Activated T-cell treated with anti-CD3 and anti-CD28 coated beads, Interleukin-2, amount 50 U/mL, for 48 hours (primary cell): Measurements from ENCODE around the gene AOPEP.

ENCODE experiments used
- DNase-seq, 2 experiments: peaks; one replicate each; pipeline ENCODE4 v3.0.0-alpha.2; 2020

The AOPEP gene

DNA sequence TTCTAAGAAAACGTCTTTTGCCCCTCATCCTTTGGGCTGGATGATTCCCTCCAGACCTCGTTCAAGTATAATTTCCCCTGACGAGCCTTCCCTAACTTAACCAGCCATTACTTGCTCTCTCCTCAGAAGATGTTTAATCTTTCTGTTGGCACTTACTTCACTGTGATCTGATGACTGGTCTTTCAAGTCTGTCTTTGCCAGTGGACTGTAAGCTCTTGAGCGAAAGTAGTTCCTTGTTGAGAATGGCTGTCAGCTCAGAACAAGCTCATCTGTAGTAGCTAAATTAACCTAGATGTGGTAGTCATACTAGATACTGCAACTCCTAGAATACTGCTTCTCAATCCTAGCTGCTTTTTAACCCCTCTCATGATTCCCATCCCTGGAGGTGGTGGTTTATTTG, 125.0 kb downstream of the AOPEP start:
- no peak for DNase-seq

DNA sequence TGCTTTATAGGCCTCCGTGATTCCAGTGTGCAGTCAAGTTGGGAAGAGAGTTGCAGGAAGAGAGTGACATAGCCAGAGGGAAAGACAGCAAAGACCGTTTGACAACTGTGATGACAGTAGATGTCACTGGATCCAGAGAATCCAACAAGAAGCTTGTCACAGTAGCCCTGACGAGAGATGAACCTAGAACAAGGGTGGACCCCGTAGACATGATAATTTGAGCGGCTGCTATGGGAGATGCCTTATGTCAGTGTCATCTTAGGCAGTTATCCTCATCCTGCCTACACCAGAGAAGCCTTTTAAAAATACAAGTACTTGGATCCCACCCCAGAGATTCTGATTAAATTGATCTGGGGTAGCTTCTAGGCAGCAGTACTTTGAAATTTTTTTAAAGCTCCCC, 125.4 kb downstream of the AOPEP start:
- no peak for DNase-seq

DNA sequence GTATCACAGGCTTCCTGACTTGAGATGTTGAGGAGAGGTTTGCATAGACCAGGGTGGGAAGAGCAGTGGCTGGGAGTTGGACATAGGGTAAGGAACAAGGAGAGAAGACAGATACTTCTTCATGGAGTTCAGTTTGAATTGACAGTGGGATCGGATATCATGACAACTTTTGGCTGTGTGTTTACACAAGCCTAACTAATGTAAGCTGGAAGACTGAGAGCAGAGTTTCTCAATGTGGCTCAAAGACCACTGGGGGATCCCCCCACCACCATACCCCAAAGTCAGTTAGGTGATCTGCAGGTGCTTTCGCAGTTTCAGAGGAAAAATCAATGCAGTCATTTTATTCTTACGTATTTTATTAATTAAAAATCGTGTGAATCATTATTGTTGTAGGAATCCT, 125.9 kb downstream of the AOPEP start:
- DNase-seq = no peak

DNA sequence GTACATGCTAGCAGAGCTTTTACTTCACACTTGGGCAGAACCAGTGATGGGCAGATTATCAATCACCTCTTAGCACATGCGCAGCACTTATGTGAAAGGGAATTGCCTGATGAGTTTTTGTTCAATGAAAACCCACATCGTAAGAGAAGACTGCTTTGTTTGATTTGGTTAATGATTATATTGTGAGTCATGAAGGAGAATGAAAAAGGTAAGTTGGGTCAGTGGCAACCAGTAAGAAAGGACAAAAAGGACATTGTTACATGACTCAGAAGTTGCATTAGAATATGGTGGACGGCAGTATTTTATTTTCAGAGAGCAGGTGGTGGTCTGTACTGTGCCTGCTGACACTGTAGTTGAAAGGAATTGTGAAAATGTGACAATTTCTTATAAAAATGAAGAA, 127.4 kb downstream of the AOPEP start:
- DNase-seq = no peak

DNA sequence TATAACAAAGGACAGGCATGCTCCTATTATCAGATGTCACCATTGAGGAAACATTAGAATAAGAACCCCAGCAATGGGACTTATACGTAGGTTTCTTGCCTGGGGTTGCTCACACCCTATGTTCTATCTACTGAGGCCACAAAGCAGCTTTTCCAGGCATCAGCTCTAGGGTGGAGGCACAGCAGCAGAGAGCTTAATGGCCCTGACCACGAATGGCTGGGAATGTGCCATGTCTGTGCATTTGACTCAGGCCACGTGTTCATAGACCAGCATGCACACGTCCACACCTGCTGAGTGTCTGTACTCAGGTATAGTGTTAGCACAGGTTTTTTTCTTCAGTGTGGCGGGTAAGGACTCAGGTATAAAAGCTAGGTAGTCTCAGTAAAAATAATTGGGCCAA, 129.4 kb downstream of the AOPEP start:
- no peak for DNase-seq

DNA sequence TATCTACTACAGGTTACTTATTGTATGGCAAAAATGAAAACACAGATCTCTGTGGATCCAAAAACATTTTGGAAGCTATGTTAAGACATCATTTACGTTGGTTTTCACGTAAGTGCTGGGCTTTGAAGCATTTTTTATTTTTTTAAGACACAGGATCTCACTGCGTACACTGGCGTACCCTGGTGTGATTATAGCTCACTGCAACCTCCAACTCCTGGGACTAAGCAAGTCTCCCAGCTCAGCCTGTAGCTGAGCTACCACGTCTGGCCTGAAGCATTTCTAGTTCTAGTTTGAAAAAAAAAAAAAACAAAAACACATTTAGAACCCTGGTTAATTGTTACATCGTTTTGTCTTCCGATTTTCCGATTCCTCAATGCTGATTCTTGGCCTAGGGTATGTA, 131.3 kb downstream of the AOPEP start:
- DNase-seq = no peak

DNA sequence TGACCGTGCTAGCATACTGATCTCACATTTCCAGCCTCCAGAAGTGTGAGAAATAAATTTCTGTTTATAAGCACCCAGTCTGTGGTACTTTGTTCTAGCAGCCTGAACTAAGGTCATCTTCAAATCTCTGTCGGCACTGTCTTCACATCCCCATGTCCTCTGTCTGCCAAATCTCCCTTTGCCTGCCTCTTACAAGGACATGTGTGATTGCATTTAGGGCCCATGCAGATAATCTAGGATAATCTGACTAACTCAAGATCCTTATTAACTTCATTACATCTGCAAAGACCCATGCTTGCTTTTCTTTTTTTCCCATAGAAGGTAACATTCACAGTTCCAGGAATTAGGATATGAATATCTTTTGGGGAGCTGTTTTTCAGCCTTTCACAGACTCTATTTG, 132.7 kb downstream of the AOPEP start:
- DNase-seq = no peak

DNA sequence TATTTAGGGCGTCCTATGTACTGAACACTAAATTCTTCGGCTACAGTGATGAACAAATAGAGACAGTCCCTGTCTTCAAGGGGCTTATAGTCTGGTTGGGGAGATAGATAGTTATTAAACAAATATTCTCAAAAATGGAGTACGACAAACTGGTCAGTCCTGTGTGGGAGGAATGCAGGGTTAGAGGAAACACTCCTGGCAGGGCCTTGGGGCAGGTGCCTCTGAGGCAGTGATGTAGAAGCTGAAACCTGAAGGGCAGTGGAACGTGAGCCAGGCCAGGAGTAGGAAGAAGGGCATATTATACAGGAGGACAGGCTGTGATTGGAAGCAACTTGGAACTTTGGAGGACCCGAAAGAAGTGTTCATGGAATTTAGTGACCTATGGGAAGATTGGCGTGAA, 133.4 kb downstream of the AOPEP start:
- no peak for DNase-seq

DNA sequence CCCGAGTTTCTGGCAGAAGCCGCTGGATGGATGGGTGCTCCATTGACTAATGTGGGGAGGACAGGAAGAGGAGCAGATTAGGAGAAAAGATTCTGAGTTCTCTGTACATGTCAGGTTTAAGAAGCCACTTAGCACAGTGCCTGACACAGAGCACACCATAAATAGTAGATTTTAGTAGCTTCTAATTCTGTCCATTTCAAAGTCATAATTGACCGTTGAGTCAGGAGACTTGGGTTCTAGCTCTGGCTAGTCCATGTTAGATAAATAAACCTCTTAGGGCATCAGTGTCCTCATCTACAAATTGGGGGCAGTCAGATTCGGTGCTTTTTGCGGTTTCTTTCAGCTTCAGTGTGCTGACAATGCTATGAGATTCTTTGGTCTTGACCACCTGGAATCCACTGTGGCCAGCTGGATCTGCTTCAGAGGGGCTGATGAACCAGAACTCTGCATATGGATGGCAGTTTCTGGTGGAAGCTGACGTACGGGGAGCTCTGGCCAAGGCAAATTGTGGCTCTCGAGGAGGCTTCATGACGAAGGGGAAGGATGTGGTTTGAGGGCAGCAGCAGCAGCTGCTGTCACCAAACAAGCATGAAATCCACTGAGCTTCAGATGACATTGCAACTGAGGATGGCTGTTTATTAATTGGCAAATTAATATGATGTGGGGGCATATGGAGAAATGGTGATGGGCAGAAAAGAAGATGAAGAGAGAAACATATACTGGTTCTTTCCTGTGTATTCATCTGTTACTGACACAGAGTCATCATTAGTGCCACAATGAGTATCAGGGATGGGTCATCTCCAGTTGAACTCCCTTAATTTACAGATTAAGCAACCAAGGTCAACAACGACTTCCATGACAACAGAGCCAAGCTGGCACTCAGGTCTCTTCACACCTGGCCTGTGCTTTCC, 134.4 kb downstream of the AOPEP start:
- DNase-seq = peak; percentile 69 to 71

DNA sequence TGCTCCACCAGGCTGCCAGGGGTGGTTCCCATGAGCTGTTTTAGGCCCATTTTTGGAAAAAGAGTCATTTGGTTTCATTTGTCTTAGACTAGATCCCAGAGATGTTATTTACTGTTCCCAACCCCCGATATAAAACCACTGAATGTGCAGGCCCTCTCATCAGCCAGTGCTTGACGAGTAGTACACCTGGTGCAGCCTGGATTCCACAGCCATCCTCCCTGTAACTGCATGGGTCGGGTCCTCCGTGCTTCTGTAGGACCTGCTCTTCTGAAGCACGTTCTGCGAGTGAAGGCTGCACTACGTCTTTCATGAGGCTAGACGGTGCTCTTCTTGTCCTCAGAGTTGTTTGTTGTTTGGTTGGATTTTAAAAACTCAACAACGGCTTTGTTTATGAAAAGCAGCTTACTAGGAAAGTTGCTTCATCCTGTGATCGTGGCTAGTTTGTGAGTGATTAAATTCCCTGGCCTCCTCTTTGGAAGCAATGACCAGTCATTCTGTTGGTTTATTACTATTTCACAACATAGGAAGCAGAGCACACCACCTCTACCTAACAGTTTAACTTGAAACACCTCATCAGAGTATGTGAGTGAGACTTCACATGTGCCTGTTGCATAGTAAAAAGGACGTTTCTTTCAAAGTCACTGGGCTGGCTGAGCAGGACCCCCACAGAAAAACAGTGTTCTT, 135.2 kb downstream of the AOPEP start:
- DNase-seq = peak in 1 of 2 experiments; percentile 29

DNA sequence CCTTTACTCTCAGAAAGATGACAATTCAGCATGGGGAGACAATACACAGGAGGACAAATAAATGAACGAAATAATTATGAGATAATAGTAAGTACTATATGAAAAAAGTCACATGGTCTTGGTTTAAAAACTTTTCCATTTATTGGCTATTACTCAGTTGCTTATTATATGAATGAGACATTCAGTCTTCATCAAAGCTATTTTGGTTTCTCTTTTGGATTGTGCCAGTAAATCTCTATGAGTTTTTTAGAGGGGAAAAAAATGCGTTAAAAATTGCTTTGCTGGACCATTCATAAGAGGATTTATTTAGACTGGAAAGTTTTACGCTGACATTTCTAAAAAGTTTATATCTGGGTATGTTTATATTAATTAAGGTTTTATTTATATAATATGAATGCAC, 137.7 kb downstream of the AOPEP start:
- DNase-seq = no peak

DNA sequence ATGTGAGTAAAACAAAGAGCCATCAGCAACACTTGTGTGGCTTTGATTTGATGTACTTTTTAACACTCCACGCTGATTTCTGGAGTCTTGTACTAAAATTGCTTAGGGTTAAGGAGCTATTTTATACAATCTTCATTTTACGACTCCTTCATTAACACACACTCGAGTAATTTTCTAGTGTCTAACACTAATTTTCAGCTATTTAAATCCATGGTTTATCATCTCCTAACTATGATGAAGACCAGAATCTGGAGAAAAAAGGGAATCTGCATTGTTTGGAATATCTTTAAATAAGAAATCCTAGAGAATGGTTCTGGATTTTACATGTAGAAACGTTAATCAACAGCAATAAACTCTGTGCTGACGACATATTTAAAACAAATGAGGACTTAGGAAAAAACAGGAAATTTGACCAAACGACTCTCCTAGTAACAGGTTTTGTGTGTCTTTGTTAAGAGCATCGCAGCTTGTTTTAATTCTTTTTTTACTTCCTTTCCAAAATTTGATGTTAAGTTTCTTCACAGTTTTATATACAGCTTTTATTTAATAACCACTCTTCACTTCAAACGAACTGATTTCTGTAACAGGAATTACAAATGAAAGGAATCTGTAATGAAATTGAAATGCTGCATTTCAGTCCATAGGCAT, 138.5 kb downstream of the AOPEP start:
- no peak for DNase-seq

DNA sequence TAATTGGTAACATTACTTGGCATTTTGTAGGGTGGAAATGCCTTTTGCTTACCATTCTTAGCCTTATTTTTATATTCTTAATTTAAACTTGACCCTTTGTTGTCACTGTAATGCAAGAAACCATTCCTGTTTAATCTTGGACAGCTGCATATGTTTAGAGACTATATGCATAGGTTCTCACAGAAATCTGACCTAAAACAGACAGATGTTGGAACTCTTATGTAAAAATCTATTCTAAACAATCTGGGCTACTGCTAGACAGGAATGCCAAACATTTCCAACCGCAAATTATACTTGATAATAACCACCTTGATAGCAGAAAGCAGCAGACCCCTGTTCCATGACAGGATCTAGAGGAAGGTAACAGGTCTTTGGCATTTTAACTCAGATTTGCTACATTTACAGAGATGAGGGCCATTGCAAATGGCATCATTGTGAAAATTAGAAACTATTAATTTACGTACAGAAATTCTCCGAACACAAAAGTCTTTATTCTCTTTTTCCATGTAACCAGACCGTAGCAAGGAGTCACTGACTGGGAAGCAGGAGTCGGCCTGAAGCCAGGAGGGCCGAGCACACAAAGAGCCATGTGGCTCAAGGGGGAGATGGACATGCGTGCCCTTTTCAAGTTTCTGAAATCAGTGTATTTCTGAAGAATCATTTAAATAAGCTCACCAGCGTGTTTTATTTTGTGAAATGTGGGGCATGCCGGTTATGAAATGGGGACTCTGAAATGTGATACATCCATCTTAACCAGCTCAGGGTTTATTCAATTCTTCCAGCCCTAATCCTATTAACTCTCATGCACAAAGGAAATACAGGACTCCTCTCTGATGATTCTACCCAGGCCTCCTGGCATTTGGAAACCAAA, 139.3 kb downstream of the AOPEP start:
- DNase-seq = no peak

DNA sequence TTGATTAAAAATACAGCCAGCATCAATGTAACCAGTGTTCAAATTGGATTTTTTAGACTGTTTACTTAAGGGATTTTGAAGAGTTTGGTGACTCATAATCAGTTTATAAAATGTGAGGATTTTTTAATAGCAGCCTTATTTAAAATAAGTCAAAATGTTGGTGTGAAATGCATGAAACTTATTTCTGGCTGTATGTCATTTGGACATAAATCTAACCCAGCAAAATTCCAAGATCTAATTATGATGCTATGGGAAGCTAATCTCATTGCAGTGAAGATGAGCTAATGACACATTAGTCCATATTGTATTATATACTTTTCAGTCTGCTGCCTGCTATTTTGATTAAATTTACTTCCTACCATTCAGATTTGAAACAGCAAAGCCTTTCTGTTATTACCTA, 140.3 kb downstream of the AOPEP start:
- DNase-seq = no peak

DNA sequence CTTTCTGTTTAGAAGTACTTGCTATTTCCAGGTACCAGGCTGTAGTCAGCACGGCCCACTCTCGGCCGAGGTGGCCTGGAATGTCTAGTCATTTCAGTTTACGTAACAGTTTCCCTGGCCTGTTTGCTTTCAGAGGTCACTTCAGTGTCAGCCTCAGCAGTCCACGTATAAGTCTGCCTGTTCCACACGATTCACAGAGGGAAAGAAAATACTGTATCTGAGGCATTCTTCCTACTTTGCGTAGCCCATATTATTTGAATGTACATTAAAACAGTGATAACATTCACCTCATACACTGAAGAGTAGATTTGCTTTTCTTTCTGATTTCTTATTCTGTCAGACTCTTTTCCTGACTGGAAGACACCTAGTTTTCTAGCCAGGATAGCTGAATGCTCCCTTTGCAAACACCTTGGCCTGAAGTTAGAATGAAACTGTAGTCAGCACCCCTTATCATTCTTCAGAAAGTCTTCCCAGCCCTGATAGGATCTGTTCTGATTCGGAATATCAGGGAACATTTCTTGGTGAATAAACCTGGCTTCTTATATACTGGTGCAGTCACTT, 140.9 kb downstream of the AOPEP start:
- no peak for DNase-seq

DNA sequence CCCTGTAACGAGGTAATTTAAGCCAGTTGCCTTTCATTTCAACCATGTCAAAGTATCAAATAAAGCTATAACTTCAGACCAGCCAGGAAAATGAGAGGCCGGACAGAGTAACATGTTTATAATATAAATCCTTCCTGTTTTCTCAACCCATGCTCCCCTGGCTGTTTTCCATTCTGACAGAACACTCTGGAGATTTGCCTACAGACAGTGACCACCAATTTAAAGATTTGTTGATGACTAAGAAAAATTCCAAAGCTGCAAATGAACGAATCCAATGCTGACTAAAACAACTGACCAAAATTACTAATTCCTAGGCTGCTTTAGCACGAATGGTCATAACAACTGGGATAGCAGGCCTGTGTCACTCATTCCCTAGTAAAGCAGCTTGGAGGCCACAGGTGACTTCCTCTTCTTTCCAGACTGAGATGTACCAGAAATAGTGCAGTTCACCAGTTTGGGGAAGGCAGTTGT, 141.4 kb downstream of the AOPEP start:
- DNase-seq = no peak

DNA sequence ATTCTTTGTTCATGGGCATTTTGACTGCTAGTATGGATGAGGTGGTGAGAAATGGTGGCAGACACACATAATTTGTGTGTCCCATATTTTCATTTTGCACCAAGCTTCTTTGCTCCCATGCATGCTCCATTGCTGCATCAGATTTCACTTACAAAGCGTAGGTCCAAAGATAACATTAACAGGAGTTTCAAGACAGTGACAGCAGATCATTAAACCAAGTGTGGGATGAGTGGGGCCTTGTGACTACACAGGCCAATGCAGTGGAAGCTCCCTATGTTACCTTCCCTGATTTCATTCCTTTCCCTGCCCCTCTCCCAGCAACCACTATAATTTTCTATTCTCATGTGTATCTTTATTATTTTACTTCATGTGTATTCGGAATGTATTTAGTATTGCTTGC, 142.0 kb downstream of the AOPEP start:
- DNase-seq = no peak

DNA sequence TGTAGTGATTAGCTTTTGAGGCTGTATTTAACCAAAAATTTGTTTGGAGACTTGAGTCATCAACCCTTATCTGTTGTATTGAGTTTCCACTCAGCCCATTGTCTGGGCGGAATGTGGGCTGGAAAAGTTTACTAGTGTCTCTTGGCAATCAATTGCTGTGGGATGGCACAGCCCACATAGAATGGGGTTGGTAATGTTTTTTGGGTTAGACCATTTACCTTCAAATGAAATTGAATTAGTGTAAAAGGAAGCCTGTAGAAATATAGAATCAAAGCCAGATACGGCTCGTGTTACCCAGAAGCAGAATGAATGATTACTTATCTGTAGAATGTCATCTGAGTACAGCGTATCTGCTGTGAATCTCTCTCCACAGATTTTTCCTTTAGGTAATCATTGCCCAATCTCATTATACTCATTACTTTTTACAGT, 142.9 kb downstream of the AOPEP start:
- peak; percentile 26 to 35 for DNase-seq

DNA sequence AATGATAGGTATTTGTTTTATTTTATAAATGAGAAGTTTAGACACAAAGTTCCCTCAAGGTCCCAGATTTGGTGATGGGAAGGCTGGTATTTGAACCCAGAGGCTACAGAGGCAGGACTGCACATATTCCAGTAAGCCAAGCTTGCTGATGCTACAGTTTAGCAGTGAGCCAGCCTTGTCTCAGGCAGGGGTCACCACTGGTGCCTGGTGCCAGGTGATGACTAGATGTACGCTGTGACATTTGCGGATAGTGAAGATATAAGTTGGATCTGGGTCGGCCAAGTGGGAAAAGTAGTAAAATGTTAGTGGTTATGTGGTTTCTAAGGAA, 143.9 kb downstream of the AOPEP start:
- no peak for DNase-seq

DNA sequence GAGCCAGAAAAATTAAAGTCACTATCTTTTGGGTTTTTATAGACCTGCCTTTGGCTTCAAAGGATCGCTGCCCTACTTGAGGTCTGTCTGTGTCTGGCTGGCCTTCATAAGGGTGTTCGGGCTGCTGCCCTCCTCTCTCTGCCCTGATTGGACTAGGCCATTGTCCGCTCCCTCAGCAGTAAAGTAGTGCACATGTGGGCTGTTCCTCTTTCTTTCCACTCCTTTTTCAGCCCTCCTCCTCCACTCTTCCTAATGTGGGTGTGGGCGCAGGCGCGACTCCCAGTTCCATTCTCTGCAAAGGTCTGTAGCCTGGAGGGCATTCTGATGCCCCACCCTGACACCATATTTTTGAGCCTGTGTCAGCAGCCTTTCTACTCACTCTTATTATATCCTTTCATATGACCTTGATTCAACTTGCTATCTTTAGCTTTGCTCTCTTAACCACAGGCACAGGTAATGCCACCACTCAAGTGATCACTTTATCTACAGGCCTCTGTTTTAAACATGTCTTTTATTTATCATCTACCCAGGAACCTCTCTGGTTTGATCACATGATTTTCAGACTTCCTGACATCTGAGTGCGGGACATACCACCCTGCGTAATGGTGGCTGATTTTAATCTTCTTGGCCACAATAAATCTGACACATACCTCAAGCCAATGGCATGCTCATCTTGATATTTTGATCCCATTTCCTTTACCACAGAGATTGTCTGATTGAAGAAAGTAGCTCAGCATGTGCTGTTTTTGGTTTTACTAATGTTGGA, 144.5 kb downstream of the AOPEP start:
- DNase-seq = peak; percentile 37 to 38

DNA sequence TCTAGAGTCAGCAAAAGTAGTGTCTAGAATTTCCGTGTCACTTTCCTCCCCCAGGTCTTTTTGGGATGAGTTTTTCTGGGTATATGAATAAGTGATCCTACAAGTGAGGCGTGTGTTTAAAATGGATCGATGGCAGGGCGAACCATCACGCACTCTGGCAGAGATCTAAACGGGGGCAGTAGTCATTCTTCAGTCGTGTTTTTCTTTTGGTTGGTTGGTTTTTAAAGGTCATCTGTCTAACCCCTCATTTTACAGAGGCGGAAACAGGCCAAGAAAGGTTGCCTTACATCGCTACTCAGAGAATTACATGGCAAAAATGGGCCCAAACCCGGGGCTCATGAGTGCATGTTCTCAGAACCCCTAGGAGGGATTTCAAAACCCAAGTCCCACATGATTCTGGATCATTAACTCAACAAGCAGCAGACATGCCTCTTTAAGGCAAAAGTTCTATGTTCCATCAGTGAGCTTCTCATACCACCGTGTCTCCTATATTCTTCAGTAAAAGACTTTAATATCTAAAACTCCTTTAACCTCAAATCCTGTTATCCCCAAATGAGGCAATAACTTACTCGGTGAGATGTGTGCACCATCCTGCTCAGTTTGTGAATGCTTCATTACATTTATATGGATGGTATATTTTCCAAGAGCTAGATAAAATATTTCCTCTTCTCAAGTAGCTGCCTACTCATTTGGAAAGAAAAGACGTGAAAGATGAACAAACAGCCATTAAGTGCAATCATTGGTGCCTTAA, 145.8 kb downstream of the AOPEP start:
- no peak for DNase-seq
